LoVo (cell line): ENCODE measurements around the gene HDAC11.

ENCODE experiments used
- DNase-seq: peaks from one replicate; pipeline ENCODE4 v3.0.0-alpha.2; 2016; ENCODE audit warnings: low spot score

Gene HDAC11

GRCh38 chr3:13525827-13526625, 45.9 kb downstream of the HDAC11 start:
- no peak for DNase-seq

GRCh38 chr3:13526626-13526949, 46.5 kb downstream of the HDAC11 start:
- DNase-seq: no peak

GRCh38 chr3:13528217-13528867, 48.2 kb downstream of the HDAC11 start:
- no peak for DNase-seq

GRCh38 chr3:13529196-13530112, 49.3 kb downstream of the HDAC11 start:
- DNase-seq: no peak

- DNase-seq: no peak
Measured at GRCh38 chr3:13530241-13531009, 50.3 kb downstream of the HDAC11 start.

- no peak for DNase-seq
Measured at GRCh38 chr3:13532085-13532484, 52.0 kb downstream of the HDAC11 start.

GRCh38 chr3:13532631-13533030, 52.5 kb downstream of the HDAC11 start:
- DNase-seq: no peak

- no peak for DNase-seq
Measured at GRCh38 chr3:13533885-13534301, 53.8 kb downstream of the HDAC11 start.

GRCh38 chr3:13535526-13535875, 55.4 kb downstream of the HDAC11 start:
- no peak for DNase-seq

GRCh38 chr3:13535905-13536304, 55.8 kb downstream of the HDAC11 start:
- no peak for DNase-seq

GRCh38 chr3:13536432-13536831, 56.3 kb downstream of the HDAC11 start:
- DNase-seq: no peak

- no peak for DNase-seq
Measured at GRCh38 chr3:13536832-13537231, 56.7 kb downstream of the HDAC11 start.

GRCh38 chr3:13537244-13537908, 57.3 kb downstream of the HDAC11 start:
- no peak for DNase-seq

- peak; percentile 86 for DNase-seq
Measured at GRCh38 chr3:13537909-13538296, 57.8 kb downstream of the HDAC11 start.

GRCh38 chr3:13538520-13539291, 58.6 kb downstream of the HDAC11 start:
- no peak for DNase-seq

- peak; percentile 27 for DNase-seq
Measured at GRCh38 chr3:13539292-13539638, 59.2 kb downstream of the HDAC11 start.

GRCh38 chr3:13539671-13540070, 59.6 kb downstream of the HDAC11 start:
- DNase-seq: no peak

- no peak for DNase-seq
Measured at GRCh38 chr3:13540297-13540995, 60.3 kb downstream of the HDAC11 start.

GRCh38 chr3:13541691-13542090, 61.6 kb downstream of the HDAC11 start:
- no peak for DNase-seq

GRCh38 chr3:13542142-13542541, 62.0 kb downstream of the HDAC11 start:
- no peak for DNase-seq
